Measurements from ENCODE around the gene FDPS. TPM values are rescaled to one million over a fixed set of nuclear protein-coding genes. Genes with fewer than 3 reads are reported as not detected.

FDPS gene
- polyA plus RNA-seq (2013, experiment 1 of 2) = 612 TPM
- polyA plus RNA-seq (2013, experiment 2 of 2) = 566 TPM

- 0% methylated on average over 41 to 49 of the region's 51 CpGs for WGBS, 2 experiments (ENCODE audit: insufficient coverage in 2 of 2)
- Histone ChIP-seq H3K27ac (ENCODE audit: low read depth, low read length, severe bottlenecking) (peak within 1 kb of the TSS; percentile 92), H3K9me3 (ENCODE audit: control insufficient read depth, low read length) (no peaks in the 10 kb centered on the region), H3K36me3 (ENCODE audit: control insufficient read depth, insufficient read depth, low read length) (peaks cover 43% of the 10 kb centered on the region), H3K4me1 (ENCODE audit: control insufficient read depth, insufficient read depth, low read length, poor library complexity, severe bottlenecking) (peaks cover 31% of the 10 kb centered on the region), H3K4me3 (ENCODE audit: extremely low read depth, insufficient read depth, low read length, poor library complexity, severe bottlenecking) (peak within 1 kb of the TSS; percentile 96)
Measured at GRCh38 chr1:155308493-155309422, at the start of gene FDPS. Gene FDPS, plus strand, starts transcription at chr1:155308866. Its CDS starts 924 bp downstream, at chr1:155309790.

GRCh38 chr1:155260276-155260675 lies 48.4 kb upstream of the FDPS start:
- 90 to 100% methylated on average over 2 to 3 of the region's 5 CpGs for WGBS, 2 experiments (ENCODE audit: insufficient coverage in 2 of 2)
- Histone ChIP-seq H3K9me3 (ENCODE audit: control insufficient read depth, low read length) (no peaks in the 10 kb centered on the region), H3K36me3 (ENCODE audit: control insufficient read depth, insufficient read depth, low read length) (peaks cover 65% of the 10 kb centered on the region), H3K27ac (ENCODE audit: low read depth, low read length, severe bottlenecking) (no peak overlapping the region), H3K4me3 (ENCODE audit: extremely low read depth, insufficient read depth, low read length, poor library complexity, severe bottlenecking) (peak overlapping the region; percentile 1), H3K4me1 (ENCODE audit: control insufficient read depth, insufficient read depth, low read length, poor library complexity, severe bottlenecking) (peaks cover 15% of the 10 kb centered on the region)

GRCh38 chr1:155261493-155261851 lies 47.2 kb upstream of the FDPS start:
- H3K4me1 ChIP-seq (ENCODE audit: control insufficient read depth, insufficient read depth, low read length, poor library complexity, severe bottlenecking) = peaks cover 9% of the 10 kb centered on the region
- WGBS, 2 experiments (ENCODE audit: insufficient coverage in 2 of 2) = 1 to 6% methylated on average over 9 of the region's 9 CpGs
- H3K9me3 ChIP-seq (ENCODE audit: control insufficient read depth, low read length) = no peaks in the 10 kb centered on the region
- H3K27ac ChIP-seq (ENCODE audit: low read depth, low read length, severe bottlenecking) = peak overlapping the region; percentile 81
- H3K4me3 ChIP-seq (ENCODE audit: extremely low read depth, insufficient read depth, low read length, poor library complexity, severe bottlenecking) = peak overlapping the region; percentile 81
- peaks cover 75% of the 10 kb centered on the region for H3K36me3 ChIP-seq (ENCODE audit: control insufficient read depth, insufficient read depth, low read length)

- H3K27ac ChIP-seq (ENCODE audit: low read depth, low read length, severe bottlenecking) = peak within 1 kb of the TSS; percentile 81
- peaks cover 75% of the 10 kb centered on the region for H3K36me3 ChIP-seq (ENCODE audit: control insufficient read depth, insufficient read depth, low read length)
- H3K4me1 ChIP-seq (ENCODE audit: control insufficient read depth, insufficient read depth, low read length, poor library complexity, severe bottlenecking) = peaks cover 8% of the 10 kb centered on the region
- WGBS, 2 experiments (ENCODE audit: insufficient coverage in 2 of 2) = 1% methylated on average over 30 to 46 of the region's 47 CpGs
- H3K9me3 ChIP-seq (ENCODE audit: control insufficient read depth, low read length) = no peaks in the 10 kb centered on the region
- peak within 1 kb of the TSS; percentile 81 for H3K4me3 ChIP-seq (ENCODE audit: extremely low read depth, insufficient read depth, low read length, poor library complexity, severe bottlenecking)
Measured at GRCh38 chr1:155261852-155262673, 46.6 kb upstream of the FDPS start, which contains the start of gene SCAMP3. Gene SCAMP3, minus strand, starts transcription at chr1:155262360. Its CDS starts 209 bp downstream, at chr1:155262151.

GRCh38 chr1:155263067-155263466 lies 45.6 kb upstream of the FDPS start:
- Histone ChIP-seq H3K27ac (ENCODE audit: low read depth, low read length, severe bottlenecking) (no peak overlapping the region), H3K36me3 (ENCODE audit: control insufficient read depth, insufficient read depth, low read length) (peaks cover 79% of the 10 kb centered on the region), H3K9me3 (ENCODE audit: control insufficient read depth, low read length) (no peaks in the 10 kb centered on the region), H3K4me3 (ENCODE audit: extremely low read depth, insufficient read depth, low read length, poor library complexity, severe bottlenecking) (no peak overlapping the region), H3K4me1 (ENCODE audit: control insufficient read depth, insufficient read depth, low read length, poor library complexity, severe bottlenecking) (peaks cover 8% of the 10 kb centered on the region)
- WGBS, 2 experiments (ENCODE audit: insufficient coverage in 2 of 2) = 91 to 94% methylated on average over 8 to 10 of the region's 11 CpGs

GRCh38 chr1:155266553-155266952 lies 42.1 kb upstream of the FDPS start:
- 98 to 100% methylated on average over 2 to 5 of the region's 6 CpGs for WGBS, 2 experiments (ENCODE audit: insufficient coverage in 2 of 2)
- no peaks in the 10 kb centered on the region for H3K9me3 ChIP-seq (ENCODE audit: control insufficient read depth, low read length)
- peaks cover 91% of the 10 kb centered on the region for H3K36me3 ChIP-seq (ENCODE audit: control insufficient read depth, insufficient read depth, low read length)
- no peak overlapping the region for H3K27ac ChIP-seq (ENCODE audit: low read depth, low read length, severe bottlenecking)
- peaks cover 4% of the 10 kb centered on the region for H3K4me1 ChIP-seq (ENCODE audit: control insufficient read depth, insufficient read depth, low read length, poor library complexity, severe bottlenecking)
- no peak overlapping the region for H3K4me3 ChIP-seq (ENCODE audit: extremely low read depth, insufficient read depth, low read length, poor library complexity, severe bottlenecking)

- Histone ChIP-seq H3K27ac (ENCODE audit: low read depth, low read length, severe bottlenecking) (no peak overlapping the region), H3K4me1 (ENCODE audit: control insufficient read depth, insufficient read depth, low read length, poor library complexity, severe bottlenecking) (peaks cover 11% of the 10 kb centered on the region), H3K4me3 (ENCODE audit: extremely low read depth, insufficient read depth, low read length, poor library complexity, severe bottlenecking) (no peak overlapping the region), H3K36me3 (ENCODE audit: control insufficient read depth, insufficient read depth, low read length) (peaks cover 98% of the 10 kb centered on the region), H3K9me3 (ENCODE audit: control insufficient read depth, low read length) (no peaks in the 10 kb centered on the region)
- 100% methylated on average over 1 of the region's 2 CpGs; no CpG with 5 or more reads in 1 of the 2 experiments for WGBS, 2 experiments (ENCODE audit: insufficient coverage in 2 of 2)
Measured at GRCh38 chr1:155267373-155267772, 41.3 kb upstream of the FDPS start.

GRCh38 chr1:155268630-155269029 lies 40.0 kb upstream of the FDPS start:
- Histone ChIP-seq H3K9me3 (ENCODE audit: control insufficient read depth, low read length) (no peaks in the 10 kb centered on the region), H3K27ac (ENCODE audit: low read depth, low read length, severe bottlenecking) (no peak overlapping the region)

GRCh38 chr1:155269381-155269780 lies 39.3 kb upstream of the FDPS start:
- Histone ChIP-seq H3K4me1 (ENCODE audit: control insufficient read depth, insufficient read depth, low read length, poor library complexity, severe bottlenecking) (peaks cover 10% of the 10 kb centered on the region), H3K4me3 (ENCODE audit: extremely low read depth, insufficient read depth, low read length, poor library complexity, severe bottlenecking) (no peak overlapping the region), H3K27ac (ENCODE audit: low read depth, low read length, severe bottlenecking) (no peak overlapping the region), H3K36me3 (ENCODE audit: control insufficient read depth, insufficient read depth, low read length) (peaks cover 80% of the 10 kb centered on the region), H3K9me3 (ENCODE audit: control insufficient read depth, low read length) (no peaks in the 10 kb centered on the region)
- 98% methylated on average over 18 to 21 of the region's 21 CpGs for WGBS, 2 experiments (ENCODE audit: insufficient coverage in 2 of 2)

More at GRCh38 chr1:155268630-155269029, 40.0 kb upstream of the FDPS start:
- Histone ChIP-seq H3K4me3 (ENCODE audit: extremely low read depth, insufficient read depth, low read length, poor library complexity, severe bottlenecking) (no peak overlapping the region), H3K36me3 (ENCODE audit: control insufficient read depth, insufficient read depth, low read length) (peaks cover 87% of the 10 kb centered on the region), H3K4me1 (ENCODE audit: control insufficient read depth, insufficient read depth, low read length, poor library complexity, severe bottlenecking) (peaks cover 10% of the 10 kb centered on the region)
- WGBS, 2 experiments (ENCODE audit: insufficient coverage in 2 of 2) = 95 to 100% methylated on average over 5 to 15 of the region's 21 CpGs

GRCh38 chr1:155272466-155273342 lies 36.0 kb upstream of the FDPS start:
- Histone ChIP-seq H3K27ac (ENCODE audit: low read depth, low read length, severe bottlenecking) (peak overlapping the region; percentile 88), H3K4me1 (ENCODE audit: control insufficient read depth, insufficient read depth, low read length, poor library complexity, severe bottlenecking) (peaks cover 10% of the 10 kb centered on the region), H3K4me3 (ENCODE audit: extremely low read depth, insufficient read depth, low read length, poor library complexity, severe bottlenecking) (peak overlapping the region; percentile 85), H3K9me3 (ENCODE audit: control insufficient read depth, low read length) (no peaks in the 10 kb centered on the region), H3K36me3 (ENCODE audit: control insufficient read depth, insufficient read depth, low read length) (peaks cover 47% of the 10 kb centered on the region)
- 0 to 2% methylated on average over 12 to 30 of the region's 44 CpGs for WGBS, 2 experiments (ENCODE audit: insufficient coverage in 2 of 2)
